Heart left ventricle (tissue), 16 donors: Measurements from ENCODE around the gene HSPA6. TPM values are rescaled to one million over a fixed set of nuclear protein-coding genes. Genes with fewer than 3 reads are reported as not detected.

Source experiments
- ATAC-seq, 4 donors: fragments of 200-7000 bp; cut with Tn5 transposase; one replicate each; pipeline ENCODE4 v1.9.1; 2020 to 2022; ENCODE audit warnings: moderate library complexity in 4 of 4, mild to moderate bottlenecking in 3 of 4, moderate number of reproducible peaks in 1 of 4
- DNase-seq, 5 donors: peaks; one replicate each; pipeline ENCODE4 v3.0.0-alpha.2; 2020
- H3K27ac ChIP-seq, 12 donors: fragments of 200-600 bp; sonication (generic) in 4 of 12; one replicate each; pipeline versions ENCODE4 v1.5.0 to v1.8.0; 2016 to 2022; ENCODE audit warnings: mild to moderate bottlenecking in 2 of 12
- H3K27me3 ChIP-seq, 9 donors: fragments of 200-600 bp; sonication (generic) in 2 of 9; one replicate each; pipeline versions ENCODE4 v1.5.1 to v1.8.0; 2016 to 2022; ENCODE audit warnings: mild to moderate bottlenecking in 3 of 9
- H3K36me3 ChIP-seq, 9 donors: fragments of 200-600 bp; sonication (generic) in 2 of 9; one replicate each; pipeline versions ENCODE4 v1.5.0 to v1.8.0; 2018 to 2022; ENCODE audit warnings: mild to moderate bottlenecking in 2 of 9
- H3K4me1 ChIP-seq, 12 donors: fragments of 200-600 bp; sonication (generic) in 4 of 12; one replicate each; pipeline versions ENCODE4 v1.5.0 to v1.8.0; 2016 to 2022; ENCODE audit warnings: mild to moderate bottlenecking in 3 of 12
- H3K4me3 ChIP-seq, 12 donors: fragments of 200-600 bp; sonication (generic) in 4 of 12; one replicate each; pipeline versions ENCODE4 v1.5.0 to v1.8.0; 2017 to 2022; ENCODE audit warnings: mild to moderate bottlenecking in 9 of 12, moderate library complexity in 4 of 12
- H3K9me3 ChIP-seq, 12 donors: fragments of 200-600 bp; sonication (generic) in 4 of 12; one replicate each; pipeline versions ENCODE4 v1.5.0 to v1.8.0; 2016 to 2022; ENCODE audit warnings: mild to moderate bottlenecking in 1 of 12
- POLR2A ChIP-seq, 2 donors: fragments of 450-650 bp; IDR thresholded peaks; one replicate each; pipeline ENCODE4 v1.6.1; 2017; ENCODE audit warnings: antibody characterized with exemption in 2 of 2, mild to moderate bottlenecking in 2 of 2, moderate library complexity in 2 of 2
- WGBS, 4 donors: extraction: QIAGEN DNeasy Blood & Tissue Kit in 2 of 4; methylation state at CpG; one replicate each; pipeline versions ENCODE4 v1.1.5 to v1.1.7; 2013 to 2018; 5-methylcytosine and 5-hydroxymethylcytosine counted together
- intact Hi-C, 10 donors: fragments of 100-400 bp; cut with DNase I; formaldehyde crosslinking; loops; one replicate each; pipeline versions ENCODE4 v1.11.1 to v1.14.2; 2022
- polyA plus RNA-seq, 2 donors: library from polyadenylated mRNA; stranded (reverse); fragments of 200-250 nt; gene quantifications; one replicate each; pipeline ENCODE4 v1.2.3, GENCODE V29; 2013
- total RNA-seq, 9 donors: library from RNA; depleted of rRNA in 2 of 9; stranded (reverse); fragments of >200 nt in 2 of 9; fragmentation: NEBNext Ultra II Directional in 3 of 9; extraction: Animal tissue kit (Norgen Biotek cat#: 25700) in 3 of 9; gene quantifications; one replicate each; pipeline versions ENCODE4 v1.1.0 to v1.2.4, GENCODE V29; 2016 to 2023
- TF ChIP-seq, protein P1 (sequence below), 12 donors: fragments of 200-600 bp; sonication (generic) in 4 of 12; IDR thresholded peaks; one replicate each; pipeline versions ENCODE4 v1.5.0 to v1.8.0; 2018 to 2022; ENCODE audit warnings: antibody characterized with exemption in 12 of 12, mild to moderate bottlenecking in 5 of 12
- donor health status: ischemic (EF 13 %, LVEDD 7.1; RV severe dilation, severe dysfunction).
- donor health status: healthy with polysubstance abuse.
- donor health status: DM: no; HTN: yes; CAD: no.
- donor health status: DM: no; HTN: no; CAD: no.
- donor health status: ischemic (EF 25% LVEDD 6.9; RV normal size, moderate dysfunction).
- donor health status: ischemic (EF 25% LVEDD 5.7; RV mildly dilated, moderate dysfunction).
- donor health status: healthy.
- donor health status: DM: yes; HTN: yes; CAD: no.
- donor health status: ischemic (EF 35%, LVEDD 5.7; RV mildly dilated, moderate dysfunction).
- donor health status: nonischemic (EF 11% LVEDD 7.7; RV severe dilation, severe dysfunction).
- donor health status: DM: yes; HTN: yes; CAD: no.
- donor health status: PGD.
- donor health status: ischemic (EF 29% LVEDD 5.4; RV normal size, mild dysfunction).
- donor health status: nonischemic (EF 23%, LVEDD 6.1; RV moderate dilation, normal function).

HSPA6 gene
- total and polyA plus RNA-seq, 11 donors: 0.27 to 5.9 (median 0.93) TPM

DNA sequence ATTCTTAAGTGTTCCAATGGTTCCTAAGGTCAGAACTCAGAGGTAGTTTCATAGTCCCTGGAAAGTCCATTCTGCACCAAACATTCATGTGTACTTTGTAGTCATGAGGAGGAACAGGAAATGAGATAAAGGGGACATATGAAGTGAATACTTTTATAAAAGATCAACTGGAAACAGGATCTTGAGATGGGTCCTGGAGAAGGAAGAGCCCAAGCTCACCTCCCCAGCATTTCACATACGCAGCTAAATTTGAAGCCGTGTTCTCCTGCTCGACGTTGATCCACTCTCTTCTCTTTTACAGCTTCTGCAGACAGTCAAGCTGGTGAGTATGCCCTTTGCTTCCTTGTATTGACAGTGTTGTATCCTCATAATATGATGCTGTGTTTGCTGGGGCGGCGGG is 18.7 kb upstream of the HSPA6 start:
- peaks cover 0 to 37% (median 0%) of the 10 kb centered on the region in 12 donors for H3K4me1 ChIP-seq
- peaks cover 0 to 39% (median 0%) of the 10 kb centered on the region in 9 donors for H3K27me3 ChIP-seq
- DNase-seq (no peak), ATAC-seq (peak in 1 of 4 donors; percentile 15)
- H3K36me3 ChIP-seq: peaks cover 0 to 21% (median 0%) of the 10 kb centered on the region in 9 donors
- WGBS, 4 donors: 78 to 86% (median 81%) methylated on average over 6 of the region's 6 CpGs
- TF ChIP-seq POLR2A (IDR thresholded peaks at IDR 0.05): no peak
- TF ChIP-seq, protein P1, sequence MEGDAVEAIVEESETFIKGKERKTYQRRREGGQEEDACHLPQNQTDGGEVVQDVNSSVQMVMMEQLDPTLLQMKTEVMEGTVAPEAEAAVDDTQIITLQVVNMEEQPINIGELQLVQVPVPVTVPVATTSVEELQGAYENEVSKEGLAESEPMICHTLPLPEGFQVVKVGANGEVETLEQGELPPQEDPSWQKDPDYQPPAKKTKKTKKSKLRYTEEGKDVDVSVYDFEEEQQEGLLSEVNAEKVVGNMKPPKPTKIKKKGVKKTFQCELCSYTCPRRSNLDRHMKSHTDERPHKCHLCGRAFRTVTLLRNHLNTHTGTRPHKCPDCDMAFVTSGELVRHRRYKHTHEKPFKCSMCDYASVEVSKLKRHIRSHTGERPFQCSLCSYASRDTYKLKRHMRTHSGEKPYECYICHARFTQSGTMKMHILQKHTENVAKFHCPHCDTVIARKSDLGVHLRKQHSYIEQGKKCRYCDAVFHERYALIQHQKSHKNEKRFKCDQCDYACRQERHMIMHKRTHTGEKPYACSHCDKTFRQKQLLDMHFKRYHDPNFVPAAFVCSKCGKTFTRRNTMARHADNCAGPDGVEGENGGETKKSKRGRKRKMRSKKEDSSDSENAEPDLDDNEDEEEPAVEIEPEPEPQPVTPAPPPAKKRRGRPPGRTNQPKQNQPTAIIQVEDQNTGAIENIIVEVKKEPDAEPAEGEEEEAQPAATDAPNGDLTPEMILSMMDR (IDR thresholded peaks at IDR 0.05): no peak
- H3K4me3 ChIP-seq: peak overlapping the region in 9 of 12 donors; percentile 4 to 60 (median 34)
- H3K27ac ChIP-seq: peak overlapping the region in 6 of 12 donors; percentile 8 to 89 (median 54)
- intact Hi-C loops: no loop called here
- H3K9me3 ChIP-seq: no peaks in the 10 kb centered on the region

- Histone ChIP-seq H3K27ac (peak overlapping the region in 5 of 12 donors; percentile 37 to 89 (median 60)), H3K4me3 (peak overlapping the region in 9 of 12 donors; percentile 4 to 60 (median 34)), H3K9me3 (no peaks in the 10 kb centered on the region), H3K36me3 (peaks cover 0 to 30% (median 0%) of the 10 kb centered on the region in 9 donors), H3K4me1 (peaks cover 0 to 37% (median 0%) of the 10 kb centered on the region in 12 donors), H3K27me3 (peaks cover 0 to 35% (median 0%) of the 10 kb centered on the region in 9 donors)
- TF ChIP-seq, protein P1 (IDR thresholded peaks at IDR 0.05): no peak
- no peak for TF ChIP-seq POLR2A (IDR thresholded peaks at IDR 0.05)
- peak in 3 of 4 donors; percentile 56 to 85 (median 72) for ATAC-seq
- 45 to 52% (median 51%) methylated on average over 14 to 15 of the region's 15 CpGs for WGBS, 4 donors
- intact Hi-C loops: no loop called here
- peak in 2 of 5 donors; percentile 38 to 51 for DNase-seq
Measured at GRCh38 chr1:161506336-161507223, 17.8 kb upstream of the HSPA6 start.

DNA sequence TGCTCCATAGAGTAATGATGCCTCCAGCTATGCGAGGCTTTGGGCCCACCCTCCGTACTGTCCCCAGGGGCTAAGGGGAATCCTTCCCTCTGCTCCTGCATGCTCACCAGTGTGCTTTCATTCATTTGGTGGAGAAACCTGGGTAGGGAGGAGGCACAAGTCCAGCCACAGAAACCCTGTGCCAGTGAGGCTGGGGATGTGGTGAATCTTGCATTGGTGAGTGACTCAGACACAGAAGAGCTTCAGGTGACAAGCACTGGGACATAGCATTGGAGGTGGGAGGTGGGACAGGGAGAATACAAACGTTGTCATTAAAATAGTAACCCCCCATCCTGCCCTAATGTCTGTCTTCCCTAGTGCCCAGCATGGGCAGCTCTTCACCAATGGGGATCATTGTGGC is 13.9 kb upstream of the HSPA6 start:
- intact Hi-C loops: no loop called here
- H3K4me1 ChIP-seq: peaks cover 0 to 50% (median 0%) of the 10 kb centered on the region in 12 donors
- WGBS, 4 donors: 71 to 81% (median 79%) methylated on average over 3 of the region's 3 CpGs
- peaks cover 0 to 32% (median 0%) of the 10 kb centered on the region in 9 donors for H3K36me3 ChIP-seq
- H3K9me3 ChIP-seq: no peaks in the 10 kb centered on the region
- H3K27me3 ChIP-seq: peaks cover 0 to 15% (median 0%) of the 10 kb centered on the region in 9 donors
- H3K27ac ChIP-seq: no peak overlapping the region
- DNase-seq: no peak
- TF ChIP-seq, protein P1 (IDR thresholded peaks at IDR 0.05): no peak
- TF ChIP-seq POLR2A (IDR thresholded peaks at IDR 0.05): no peak
- no peak overlapping the region for H3K4me3 ChIP-seq
- no peak for ATAC-seq
